NCI-H345 treated with DMSO at 0.1 percent for 48 hours (cell line): ENCODE data around the gene SPATA18.

Experiments
- DNase-seq: peaks from one replicate; lab custom pipeline; 2025; ENCODE audit not compliant: unreplicated experiment; lab: John Stamatoyannopoulos, UW

The SPATA18 gene

DNA sequence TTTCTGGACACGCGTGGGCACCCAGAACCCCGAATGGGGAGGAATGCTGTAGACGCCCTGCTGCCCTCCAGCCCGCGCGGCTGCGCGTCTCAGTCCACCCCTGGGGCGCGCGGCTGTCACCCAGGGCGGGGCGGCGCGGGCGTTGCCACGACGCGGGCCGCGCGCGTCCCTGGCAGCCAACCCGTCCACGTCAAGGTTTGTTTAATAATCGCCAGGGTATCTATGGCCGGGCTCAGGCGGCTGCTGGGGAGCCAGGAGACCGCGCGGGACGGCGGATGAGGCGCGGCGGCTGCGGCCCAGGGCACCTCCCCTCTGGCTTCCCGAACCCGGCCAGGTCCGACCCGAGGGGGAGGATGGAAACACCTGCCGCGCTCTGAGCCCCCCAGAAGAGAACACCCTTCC, at the start of gene SPATA18:
Gene SPATA18 (plus strand): TSS at position 92 of the 402 bp plus-strand sequence. CDS start 401 bp downstream, outside the sequence.
- no peak for DNase-seq

DNA sequence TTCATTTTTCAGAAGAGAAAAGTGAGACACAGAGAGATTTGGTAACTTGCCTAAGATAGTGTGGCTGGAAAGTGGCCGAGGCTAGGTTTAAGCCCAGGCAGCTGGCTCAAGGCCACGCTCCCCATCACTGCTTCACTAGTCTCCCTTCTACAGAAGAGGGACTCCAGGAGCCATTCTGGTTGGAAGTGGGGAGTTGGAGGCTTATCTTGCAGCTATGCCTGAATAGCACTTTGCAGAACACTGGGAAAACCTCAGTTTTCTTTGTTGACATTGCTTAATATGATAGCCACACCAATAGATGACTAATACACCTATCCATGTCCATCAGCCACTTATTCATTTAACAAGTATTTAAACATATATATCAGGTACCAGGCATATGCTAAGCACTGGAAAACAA, 49.5 kb upstream of the SPATA18 start:
- DNase-seq: no peak

GRCh38 chr4:52004414-52004813, 46.7 kb upstream of the SPATA18 start:
- DNase-seq: no peak

DNA sequence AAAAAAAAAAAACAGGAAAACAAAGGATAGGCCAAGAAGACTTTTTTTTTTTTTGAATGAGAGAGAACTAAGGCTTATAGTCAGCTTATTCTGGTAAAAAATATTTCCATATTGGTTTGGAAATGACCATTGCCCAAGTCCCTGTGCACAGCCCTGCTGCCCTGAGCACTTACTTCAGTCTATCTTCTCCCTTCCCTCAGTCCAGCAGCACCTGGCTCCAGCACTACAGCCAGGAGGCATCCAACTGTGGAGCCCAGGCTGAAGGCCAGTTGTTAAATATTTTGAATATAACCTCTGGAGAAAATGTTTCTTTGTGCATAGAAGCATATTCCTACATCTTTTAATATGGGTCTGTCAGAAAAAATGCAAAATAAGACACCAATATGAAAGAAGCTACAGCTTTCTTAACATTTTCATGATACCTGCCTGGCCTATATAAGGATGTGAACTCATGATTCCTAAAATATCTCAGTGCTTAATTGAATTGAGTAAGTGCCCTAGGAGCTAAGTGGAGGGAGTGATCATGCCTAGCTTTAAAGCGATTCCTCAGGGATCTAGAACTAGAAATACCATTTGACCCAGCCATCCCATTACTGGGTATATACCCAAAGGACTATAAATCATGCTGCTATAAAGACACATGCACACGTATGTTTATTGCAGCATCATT, 45.4 kb upstream of the SPATA18 start:
- no peak for DNase-seq

DNA sequence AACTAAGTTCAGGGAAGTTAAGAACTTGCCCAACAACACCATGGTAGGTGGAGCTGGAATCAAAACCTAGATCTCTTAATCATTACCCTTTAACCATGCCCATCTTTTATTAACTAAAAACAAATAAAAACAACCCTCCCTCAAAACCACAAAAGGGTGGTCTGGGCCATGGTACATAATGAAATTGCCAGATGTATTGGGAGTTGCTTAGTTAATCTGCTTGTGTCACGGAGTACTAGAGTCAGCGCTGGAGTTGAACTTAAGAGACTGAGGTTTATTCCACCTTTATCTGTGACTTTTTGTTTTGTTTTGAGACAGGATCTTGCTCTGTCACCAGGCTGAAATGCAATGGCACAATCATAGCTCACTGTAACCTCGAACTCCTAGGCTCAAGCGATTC, 44.2 kb upstream of the SPATA18 start:
- DNase-seq: no peak

DNA sequence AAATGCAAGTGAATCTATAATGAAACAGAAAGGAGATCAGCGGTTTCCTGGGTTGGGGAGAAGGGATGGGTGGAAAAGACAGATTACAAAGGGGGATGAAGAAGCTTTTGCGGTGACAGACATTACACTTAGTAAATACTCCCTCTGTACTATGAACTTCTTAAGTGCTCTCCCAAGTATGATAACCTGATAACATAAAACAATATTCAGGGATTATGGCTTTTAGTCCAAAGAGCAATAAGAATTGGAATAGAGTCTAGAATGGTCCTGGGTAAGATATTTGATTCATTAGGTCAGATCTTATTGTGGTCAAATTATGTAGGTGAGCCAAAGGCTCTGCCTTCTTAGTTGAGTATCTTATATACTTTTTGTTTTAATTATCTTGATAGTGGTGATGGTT, 40.1 kb upstream of the SPATA18 start:
- DNase-seq: no peak

- DNase-seq: no peak
Measured at GRCh38 chr4:52012651-52013050, 38.5 kb upstream of the SPATA18 start.

GRCh38 chr4:52014903-52015302, 36.2 kb upstream of the SPATA18 start:
- no peak for DNase-seq

GRCh38 chr4:52015366-52015765, 35.7 kb upstream of the SPATA18 start:
- no peak for DNase-seq

DNA sequence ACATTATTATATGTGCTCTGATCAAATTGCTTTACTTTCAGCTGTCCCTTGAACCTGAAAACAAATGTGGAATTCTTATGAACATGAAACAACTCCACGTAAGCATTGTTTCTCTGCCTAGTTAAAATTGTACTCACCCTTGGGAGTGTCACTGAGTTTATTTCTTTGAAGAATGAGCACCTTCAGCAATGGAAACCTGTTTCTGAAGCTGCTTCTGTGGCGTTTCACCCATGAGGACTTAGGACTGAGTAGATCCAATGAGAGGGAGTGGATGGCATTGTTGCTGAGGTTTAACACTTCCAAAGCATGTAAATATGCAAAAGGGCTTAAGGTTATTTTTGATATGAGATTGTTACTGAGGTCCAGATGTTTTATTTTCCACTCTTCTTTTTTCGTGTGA, 34.1 kb upstream of the SPATA18 start:
- DNase-seq: no peak

DNA sequence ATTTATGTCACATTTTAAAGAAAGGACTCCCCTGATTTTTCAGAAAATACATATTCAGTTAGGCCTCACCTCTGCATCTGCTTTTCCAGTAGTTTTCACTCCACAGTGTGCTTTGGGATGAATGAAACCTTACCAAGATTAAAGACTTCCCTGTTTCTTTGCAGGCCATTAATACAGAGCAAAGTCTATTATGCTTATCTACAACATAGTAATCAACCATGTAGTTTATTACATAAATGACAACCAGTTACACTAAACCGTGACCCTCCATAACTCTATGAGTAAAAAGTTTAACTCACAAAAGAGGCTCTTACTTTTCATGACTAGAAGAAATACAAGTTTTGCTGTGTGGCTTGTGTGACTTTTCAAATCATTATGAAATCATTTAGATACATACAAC, 33.3 kb upstream of the SPATA18 start:
- DNase-seq: no peak

DNA sequence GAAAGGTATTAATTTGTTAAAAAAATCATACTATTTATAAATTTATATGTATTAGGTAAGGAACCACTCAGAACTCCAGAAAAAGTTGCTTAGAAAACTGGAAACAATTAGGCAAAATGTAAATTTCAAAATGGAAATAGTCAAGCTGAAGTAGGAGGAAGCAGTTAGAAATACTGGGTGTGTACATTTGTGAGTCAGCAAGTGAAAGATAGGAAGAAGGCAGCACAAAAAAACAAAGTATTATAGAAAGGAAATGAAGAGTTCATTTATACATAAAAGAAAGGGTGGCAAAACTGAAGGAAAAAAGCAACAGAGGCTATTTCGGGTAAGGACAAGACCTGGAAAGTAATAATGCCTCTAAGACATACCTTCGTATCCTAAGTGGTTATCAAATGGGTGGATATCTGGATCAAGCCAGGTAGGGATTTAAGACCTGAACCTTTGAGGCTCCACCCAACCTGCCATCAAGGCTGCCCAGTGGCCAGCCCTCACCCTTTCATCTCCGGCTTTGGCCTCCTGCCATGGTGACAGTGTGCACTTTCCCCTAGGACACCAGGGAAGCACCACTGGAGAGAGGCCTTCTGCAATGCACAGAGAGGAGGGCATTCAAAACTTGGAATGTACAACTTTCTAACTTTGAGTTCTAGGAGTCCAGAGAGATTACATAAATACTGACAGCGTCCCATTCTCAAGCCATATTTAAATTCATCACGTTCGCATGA, 31.0 kb upstream of the SPATA18 start, which contains the start of gene LRRC66:
Gene LRRC66 (minus strand): TSS at position 428 of the 722 bp plus-strand sequence. CDS start 2,750 bp downstream, outside the sequence.
- no peak for DNase-seq

- no peak for DNase-seq
Measured at GRCh38 chr4:52028970-52029369, 22.1 kb upstream of the SPATA18 start.

GRCh38 chr4:52032005-52032404, 19.1 kb upstream of the SPATA18 start:
- DNase-seq: no peak

DNA sequence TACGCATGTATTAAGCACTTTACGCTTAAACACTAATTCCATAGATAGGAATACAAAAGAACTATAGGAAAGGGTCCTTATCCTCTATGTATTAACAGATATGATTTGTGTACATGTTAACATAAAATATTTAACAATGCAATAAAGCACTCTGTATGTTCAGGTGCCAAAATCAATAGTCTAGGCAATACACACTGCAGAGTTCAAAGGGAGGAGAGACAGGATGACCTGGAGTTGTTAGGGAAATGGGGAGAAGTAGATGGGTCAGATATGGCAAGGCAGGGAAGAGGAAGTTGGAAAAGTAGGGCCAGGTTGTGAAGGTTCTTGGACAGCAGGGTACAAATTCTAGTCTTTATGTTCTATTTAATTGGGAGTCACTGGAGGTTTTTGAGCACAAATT, 15.9 kb upstream of the SPATA18 start:
- no peak for DNase-seq

DNA sequence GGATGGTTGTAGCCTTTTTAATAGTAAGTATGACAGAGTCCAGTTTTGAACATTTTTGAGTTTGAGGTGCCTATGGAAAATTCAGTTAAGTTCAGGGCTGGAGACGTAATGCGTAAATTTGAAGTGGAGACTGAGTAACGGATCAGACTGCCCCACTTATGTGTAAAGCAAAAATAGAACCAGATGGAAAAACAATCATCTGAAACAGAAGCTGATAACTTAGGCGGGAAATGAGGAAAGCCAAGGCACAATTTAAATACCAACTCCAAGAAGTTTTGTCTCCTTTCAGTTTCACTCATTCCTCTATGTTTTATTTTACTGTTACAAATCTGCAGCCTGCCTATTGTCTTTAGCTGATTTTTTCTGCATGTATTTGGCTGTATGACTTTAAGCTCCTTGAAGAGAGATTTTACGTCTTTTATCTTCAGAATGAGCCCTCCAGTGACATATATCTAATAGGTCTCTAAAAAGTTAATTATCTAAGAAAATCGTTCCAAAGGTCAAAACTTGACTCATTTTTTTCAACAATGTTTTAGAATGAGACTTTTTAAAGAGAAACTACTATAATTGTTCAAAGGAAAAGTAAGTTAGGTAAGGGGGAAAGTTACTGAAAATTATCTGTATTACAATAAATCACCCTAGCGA, 14.1 kb upstream of the SPATA18 start:
- DNase-seq: no peak

- peak; percentile 37 for DNase-seq
Measured at GRCh38 chr4:52037689-52038102, 13.4 kb upstream of the SPATA18 start.

- peak; percentile 16 for DNase-seq
Measured at GRCh38 chr4:52038103-52038912, 12.8 kb upstream of the SPATA18 start, which contains the start of gene SGCB. TSS of gene SGCB (minus strand) at chr4:52038299. CDS start at chr4:52038259, 40 bp downstream.

DNA sequence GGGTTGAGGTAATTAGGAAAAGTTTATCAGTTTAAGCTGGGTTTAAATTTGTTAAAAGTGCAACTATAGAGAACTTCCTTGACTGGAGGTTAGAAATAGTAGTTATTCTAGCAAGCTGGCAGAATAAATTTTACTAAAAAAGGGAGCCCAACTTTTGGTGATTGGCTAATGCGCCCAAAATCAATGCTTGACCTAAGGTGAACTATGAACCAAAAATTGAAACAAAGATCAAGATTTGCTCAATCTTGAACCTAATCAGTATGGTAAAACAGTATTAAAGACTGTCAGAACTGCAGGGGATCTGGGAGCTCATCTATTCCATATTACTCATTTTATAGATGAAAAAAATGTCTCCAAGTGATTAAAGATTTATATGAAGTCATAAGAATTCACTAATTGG, 6.1 kb upstream of the SPATA18 start:
- DNase-seq: no peak

GRCh38 chr4:52049266-52049665, 1.8 kb upstream of the SPATA18 start:
- no peak for DNase-seq
